Stimulated activated CD8-positive, alpha-beta memory T cell treated with anti-CD3 and anti-CD28 coated beads, Interleukin-4, amount 100 ng/mL, for 24 hours (primary cell): ENCODE results near the gene TMEM121B.
"Not testable (repeated sequence)": the region's sequence is repeated elsewhere in the genome, so short reads cannot be mapped to it uniquely, and the experiment has no call there.

Experiments
- DNase-seq: peaks from one replicate; pipeline ENCODE4 v3.0.0-alpha.2; 2020; ENCODE audit warnings: low read depth

Gene TMEM121B

GRCh38 chr22:17121233-17122195 is at the start of gene TMEM121B:
Gene TMEM121B (minus strand): TSS chr22:17121360. CDS start chr22:17121127, 233 bp downstream.
- DNase-seq: no peak

GRCh38 chr22:17167486-17167885 is 46.3 kb upstream of the TMEM121B start:
- DNase-seq: no peak

GRCh38 chr22:17164392-17165024 is 43.3 kb upstream of the TMEM121B start:
- DNase-seq: no peak

GRCh38 chr22:17162731-17163130 is 41.6 kb upstream of the TMEM121B start:
- DNase-seq: no peak

GRCh38 chr22:17161991-17162390 is 40.8 kb upstream of the TMEM121B start:
- DNase-seq: no peak

- DNase-seq: peak; percentile 43
Measured at GRCh38 chr22:17159504-17159951, 38.4 kb upstream of the TMEM121B start.

GRCh38 chr22:17158568-17159503 is 37.7 kb upstream of the TMEM121B start, which contains the start of gene HDHD5:
Gene HDHD5 (minus strand): TSS chr22:17159277. CDS start chr22:17159251, 26 bp downstream.
- peak; percentile 82 for DNase-seq

GRCh38 chr22:17158176-17158567 is 37.0 kb upstream of the TMEM121B start:
- no peak for DNase-seq

GRCh38 chr22:17157714-17158113 is 36.6 kb upstream of the TMEM121B start:
- no peak for DNase-seq

- DNase-seq: no peak
Measured at GRCh38 chr22:17155941-17156340, 34.8 kb upstream of the TMEM121B start.

- no peak for DNase-seq
Measured at GRCh38 chr22:17152971-17153370, 31.8 kb upstream of the TMEM121B start.

GRCh38 chr22:17152340-17152739 is 31.2 kb upstream of the TMEM121B start:
- DNase-seq: no peak

- DNase-seq: no peak
Measured at GRCh38 chr22:17149076-17149815, 28.1 kb upstream of the TMEM121B start.

GRCh38 chr22:17147458-17147857 is 26.3 kb upstream of the TMEM121B start:
- DNase-seq: not testable (repeated sequence)

- DNase-seq: no peak
Measured at GRCh38 chr22:17145021-17145680, 24.0 kb upstream of the TMEM121B start.

GRCh38 chr22:17143826-17144225 is 22.7 kb upstream of the TMEM121B start:
- DNase-seq: no peak

- DNase-seq: no peak
Measured at GRCh38 chr22:17143101-17143500, 21.9 kb upstream of the TMEM121B start.

- DNase-seq: no peak
Measured at GRCh38 chr22:17140826-17141766, 19.9 kb upstream of the TMEM121B start.

- DNase-seq: no peak
Measured at GRCh38 chr22:17140022-17140421, 18.9 kb upstream of the TMEM121B start.
